Activated effector memory CD4-positive, alpha-beta T cell treated with Interleukin-2 at 50 U/mL for 16 hours (primary cell): ENCODE results near the gene SPC24.
A peak's percentile ranks its signal among the peaks of the same experiment; 100 is the strongest.
"Not testable (repeated sequence)": the region's sequence is repeated elsewhere in the genome, so short reads cannot be mapped to it uniquely, and the experiment has no call there.

Source experiments
- DNase-seq: peaks from one replicate; pipeline ENCODE4 v3.0.0-alpha.2; 2020

SPC24 gene

DNA sequence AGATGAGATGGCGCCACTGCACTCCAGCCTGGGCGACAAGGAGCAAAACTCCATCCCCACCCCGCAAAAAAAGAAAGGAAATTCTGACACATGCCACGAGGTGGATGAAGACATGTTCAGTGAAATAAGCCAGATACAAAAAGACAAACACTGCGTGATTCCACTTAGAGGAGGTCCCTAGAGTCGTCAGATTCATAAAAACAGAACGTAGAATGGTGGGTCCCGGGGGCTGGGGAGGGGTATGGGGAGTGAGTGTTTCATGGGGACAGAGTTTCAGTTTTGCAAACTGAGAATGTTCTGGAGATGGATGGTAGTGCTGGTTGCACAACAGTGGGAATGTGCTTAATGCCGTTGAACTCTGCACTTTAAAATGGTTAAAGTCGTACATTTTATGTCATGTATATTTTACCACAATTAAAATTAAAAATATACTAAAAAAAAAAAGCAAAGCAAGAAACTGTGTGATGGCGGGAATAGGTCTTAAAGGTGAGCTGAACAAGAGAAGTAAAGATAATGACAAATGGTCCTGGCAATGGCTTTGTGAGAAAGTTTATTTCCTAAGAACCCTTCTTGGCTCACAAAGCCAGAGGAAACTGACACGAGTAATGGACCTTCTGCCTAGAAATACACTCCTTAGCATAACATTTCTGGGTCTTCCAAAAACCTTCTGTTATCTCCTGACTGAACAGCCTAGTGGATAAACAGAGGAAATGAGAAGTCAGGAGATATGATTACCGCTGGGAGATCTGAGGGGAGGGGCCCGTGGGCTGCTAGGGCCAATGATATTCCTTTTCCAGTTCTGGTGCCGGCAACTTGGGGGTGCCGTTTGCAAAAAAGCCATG, 4.2 kb upstream of the SPC24 start:
- DNase-seq = no peak

GRCh38 chr19:11154683-11155047, 917 bp downstream of the SPC24 start:
- no peak for DNase-seq

DNA sequence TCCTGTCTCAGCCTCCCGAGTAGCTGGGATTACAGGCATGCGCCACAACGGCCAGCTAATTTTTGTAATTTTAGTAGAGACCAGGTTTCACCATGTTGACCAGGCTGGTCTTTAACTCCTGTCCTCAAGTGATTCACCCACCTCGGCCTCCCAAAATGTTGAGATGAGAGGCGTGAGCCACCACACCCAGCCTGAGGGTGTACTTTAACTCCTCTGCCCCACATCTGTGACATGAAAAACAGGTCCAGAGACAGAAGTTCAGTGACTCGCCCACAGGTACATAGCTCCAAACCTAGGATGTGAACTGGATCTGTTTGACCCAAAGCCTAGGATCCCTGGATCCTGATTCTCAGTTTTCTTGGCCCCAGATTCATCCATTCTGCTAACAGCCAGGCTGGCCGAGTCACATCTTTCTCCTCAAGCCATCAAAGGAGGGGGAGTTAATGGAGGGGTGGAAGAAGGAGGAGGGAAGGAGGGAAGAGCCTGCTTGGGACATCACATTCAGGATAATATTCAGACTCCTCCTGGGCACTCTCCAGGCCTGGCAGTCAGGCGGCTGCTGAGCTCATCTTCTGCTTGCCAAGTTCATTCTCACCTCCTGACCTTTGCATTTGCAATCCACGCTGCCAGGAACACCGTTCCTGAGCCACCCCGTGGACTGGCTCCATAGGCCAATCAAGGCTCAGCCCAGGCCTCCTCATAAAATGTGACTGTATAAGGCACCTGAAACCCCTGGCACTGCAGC, 3.1 kb downstream of the SPC24 start:
- no peak for DNase-seq

GRCh38 chr19:11151181-11151580, 4.4 kb downstream of the SPC24 start:
- no peak for DNase-seq

GRCh38 chr19:11148001-11148400, 7.6 kb downstream of the SPC24 start:
- no peak for DNase-seq

DNA sequence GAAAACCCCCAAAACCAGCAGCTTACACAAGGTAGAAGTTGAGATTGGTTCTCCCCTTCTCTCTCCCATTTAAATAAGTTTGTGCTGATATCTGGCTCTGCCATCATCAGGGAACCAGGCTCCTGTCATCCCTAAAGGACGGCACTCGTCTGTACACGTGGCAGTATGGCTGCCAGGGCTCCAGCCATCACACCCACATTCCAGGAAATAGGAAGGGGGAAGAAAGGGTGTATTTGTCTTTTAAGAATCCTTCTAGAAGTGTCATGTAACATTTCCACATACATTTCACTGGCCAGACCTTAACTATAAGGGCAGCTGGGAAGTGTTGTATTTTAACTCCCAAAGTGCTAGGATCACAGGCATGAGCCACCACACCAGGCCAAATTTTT, 10.1 kb downstream of the SPC24 start:
- no peak for DNase-seq

DNA sequence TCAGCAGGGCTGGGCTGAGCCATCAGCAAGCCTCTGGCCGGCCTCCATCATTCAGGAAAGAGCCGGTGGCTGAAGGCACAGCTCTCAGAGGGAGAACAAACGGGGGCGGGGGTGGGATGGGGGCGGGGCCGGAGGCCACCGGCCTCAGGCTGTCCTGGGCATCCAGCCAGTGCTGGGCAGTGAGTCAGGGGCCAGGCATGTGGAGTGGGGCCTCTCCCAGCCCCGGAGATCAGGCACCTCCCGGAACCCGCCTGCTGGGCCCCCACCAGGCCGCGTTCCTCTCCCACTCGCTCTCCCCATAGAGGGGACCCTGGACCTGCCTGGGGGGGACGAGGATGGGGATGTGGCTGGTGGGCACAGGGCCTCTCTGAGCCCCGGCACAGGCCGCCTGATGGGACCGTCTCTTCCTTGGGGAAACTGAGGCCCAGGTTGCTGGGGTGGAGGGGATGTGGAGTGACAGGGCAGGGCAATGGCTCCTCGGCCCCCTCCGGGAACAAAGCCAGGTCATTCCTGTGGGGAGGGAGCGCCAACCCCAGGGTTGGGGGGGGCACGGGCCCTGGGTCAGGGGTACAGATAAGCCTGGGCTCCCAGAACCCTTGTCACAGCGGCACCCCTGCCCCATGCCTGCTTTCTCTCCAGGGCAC, 12.9 kb downstream of the SPC24 start:
- no peak for DNase-seq

DNA sequence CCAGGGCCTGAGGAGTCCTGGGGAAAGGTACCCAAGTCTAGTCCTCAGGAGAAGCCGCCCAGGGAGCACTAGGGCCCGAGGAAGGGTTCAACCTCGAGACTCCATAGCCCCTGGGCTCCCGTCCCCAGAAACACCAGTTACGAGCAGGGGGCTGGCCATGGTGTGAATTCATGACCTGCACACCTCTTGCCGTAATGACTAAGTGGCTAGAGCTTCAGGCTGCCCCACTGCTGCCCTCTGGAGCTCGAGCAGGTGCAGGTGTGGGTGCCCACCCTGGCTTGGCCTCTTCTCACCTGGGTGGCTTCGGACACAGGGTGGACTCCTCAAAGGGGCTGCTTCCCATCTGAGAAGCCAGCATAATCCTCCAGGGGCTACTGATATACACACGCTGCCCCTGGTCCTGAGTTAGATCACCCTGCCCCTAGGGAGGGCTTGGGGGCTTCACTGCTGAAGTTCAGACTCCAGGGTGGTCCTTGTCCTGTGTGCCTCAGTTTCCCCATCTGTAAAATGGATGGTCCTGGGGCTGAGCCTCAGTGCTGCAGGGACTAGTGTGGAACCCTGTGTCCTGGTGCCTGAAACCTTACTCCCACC, 13.6 kb downstream of the SPC24 start:
- no peak for DNase-seq

- no peak for DNase-seq
Observed at GRCh38 chr19:11140896-11141295, 14.7 kb downstream of the SPC24 start.

- not testable (repeated sequence) for DNase-seq
Observed at GRCh38 chr19:11140023-11140538, 15.5 kb downstream of the SPC24 start.

DNA sequence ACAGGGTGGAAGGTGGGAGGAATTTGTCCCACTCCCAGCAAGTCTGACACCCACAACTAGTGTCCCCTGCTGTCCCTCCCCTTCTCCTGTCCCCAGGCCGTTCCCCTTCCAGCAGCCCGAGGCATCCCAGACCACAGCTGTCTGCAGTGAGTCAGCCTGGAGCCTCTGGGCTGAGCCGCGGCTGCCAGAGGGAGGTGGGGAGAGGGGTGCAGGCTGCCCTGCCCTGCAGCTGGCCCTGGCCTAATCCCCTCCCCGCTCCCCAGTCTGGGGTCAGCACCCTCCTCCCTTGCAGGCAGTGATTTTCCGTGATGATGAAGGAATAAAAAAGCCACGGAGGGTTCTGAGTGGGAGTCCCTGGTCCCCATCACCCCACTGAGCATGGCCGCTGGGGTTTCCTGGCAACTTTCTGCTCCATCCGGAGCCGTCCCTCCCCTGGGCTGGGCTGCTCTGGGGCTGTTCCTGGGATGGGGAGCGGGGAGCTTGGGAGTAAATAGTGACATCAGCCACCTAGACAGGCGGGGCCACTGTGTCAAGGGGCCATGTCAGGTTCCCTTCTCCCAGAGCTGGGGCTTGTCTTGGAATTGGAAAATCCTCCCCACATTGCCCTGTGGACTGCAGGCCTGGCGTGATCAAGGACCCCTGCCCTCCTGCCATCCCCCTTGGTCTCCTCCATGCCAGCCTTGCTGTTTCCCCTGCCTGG, 16.8 kb downstream of the SPC24 start:
- no peak for DNase-seq

- peak; percentile 41 for DNase-seq
Observed at GRCh38 chr19:11137542-11138384, 17.8 kb downstream of the SPC24 start.

DNA sequence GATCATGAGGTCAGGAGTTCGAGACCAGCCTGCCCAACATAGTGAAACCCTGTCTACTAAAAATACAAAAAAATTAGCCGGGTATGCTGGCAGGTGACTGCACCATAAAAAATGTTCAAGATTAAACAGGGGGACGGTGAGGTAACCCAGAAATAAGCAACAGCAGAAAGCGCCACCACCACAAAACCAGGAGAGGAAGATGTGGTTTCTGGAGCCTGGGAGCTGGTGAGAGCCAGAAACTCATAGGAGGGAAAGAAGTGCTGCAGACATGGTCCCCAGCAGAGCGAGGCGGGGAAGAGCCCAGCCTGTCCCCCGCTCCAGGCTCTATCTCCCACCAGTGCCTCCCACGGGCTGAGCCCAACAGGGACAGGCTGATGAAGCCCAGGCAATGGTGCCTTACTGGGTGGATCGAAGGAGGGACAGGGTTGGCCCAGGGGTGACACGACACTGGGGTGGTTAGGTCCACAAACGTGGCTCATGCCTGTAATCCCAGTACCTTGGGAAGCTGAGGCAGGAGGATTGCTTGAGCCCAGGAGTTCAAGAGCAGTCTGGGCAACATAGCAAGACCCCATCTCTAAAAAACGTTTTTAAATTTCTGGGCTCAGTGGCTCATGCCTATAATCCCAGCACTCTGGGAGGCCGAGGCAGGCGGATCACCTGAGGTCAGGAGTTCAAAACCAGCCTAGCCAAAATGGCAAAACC, 19.0 kb downstream of the SPC24 start:
- no peak for DNase-seq

DNA sequence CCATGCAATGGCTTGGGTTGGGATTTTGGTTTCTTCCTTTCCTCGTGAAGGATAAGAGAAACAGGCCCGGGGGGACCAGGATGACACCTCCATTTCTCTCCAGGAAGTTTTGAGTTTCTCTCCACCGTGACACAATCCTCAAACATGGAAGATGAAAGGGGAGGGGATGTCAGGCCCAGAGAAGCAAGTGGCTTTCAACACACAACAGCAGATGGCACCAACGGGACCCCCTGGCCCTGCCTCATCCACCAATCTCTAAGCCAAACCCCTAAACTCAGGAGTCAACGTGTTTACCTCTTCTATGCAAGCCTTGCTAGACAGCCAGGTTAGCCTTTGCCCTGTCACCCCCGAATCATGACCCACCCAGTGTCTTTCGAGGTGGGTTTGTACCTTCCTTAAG, 24.1 kb downstream of the SPC24 start:
- no peak for DNase-seq

GRCh38 chr19:11130824-11131455, 24.6 kb downstream of the SPC24 start:
- peak; percentile 56 for DNase-seq

DNA sequence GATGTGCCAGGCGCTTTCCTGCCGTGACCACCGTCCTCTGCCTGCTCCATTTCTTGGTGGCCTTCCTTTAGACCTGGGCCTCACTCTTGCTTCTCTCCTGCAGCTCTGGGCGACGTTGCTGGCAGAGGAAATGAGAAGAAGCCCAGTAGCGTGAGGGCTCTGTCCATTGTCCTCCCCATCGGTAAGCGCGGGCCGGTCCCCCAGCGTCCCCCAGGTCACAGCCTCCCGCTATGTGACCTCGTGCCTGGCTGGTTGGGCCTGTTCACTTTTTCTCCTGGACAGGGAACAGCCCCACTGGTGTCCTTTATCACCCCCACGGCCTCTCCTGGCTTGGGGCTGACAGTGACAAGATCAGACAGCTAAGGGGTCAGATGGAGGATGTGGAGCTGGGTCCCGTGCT, 27.7 kb downstream of the SPC24 start:
- no peak for DNase-seq

DNA sequence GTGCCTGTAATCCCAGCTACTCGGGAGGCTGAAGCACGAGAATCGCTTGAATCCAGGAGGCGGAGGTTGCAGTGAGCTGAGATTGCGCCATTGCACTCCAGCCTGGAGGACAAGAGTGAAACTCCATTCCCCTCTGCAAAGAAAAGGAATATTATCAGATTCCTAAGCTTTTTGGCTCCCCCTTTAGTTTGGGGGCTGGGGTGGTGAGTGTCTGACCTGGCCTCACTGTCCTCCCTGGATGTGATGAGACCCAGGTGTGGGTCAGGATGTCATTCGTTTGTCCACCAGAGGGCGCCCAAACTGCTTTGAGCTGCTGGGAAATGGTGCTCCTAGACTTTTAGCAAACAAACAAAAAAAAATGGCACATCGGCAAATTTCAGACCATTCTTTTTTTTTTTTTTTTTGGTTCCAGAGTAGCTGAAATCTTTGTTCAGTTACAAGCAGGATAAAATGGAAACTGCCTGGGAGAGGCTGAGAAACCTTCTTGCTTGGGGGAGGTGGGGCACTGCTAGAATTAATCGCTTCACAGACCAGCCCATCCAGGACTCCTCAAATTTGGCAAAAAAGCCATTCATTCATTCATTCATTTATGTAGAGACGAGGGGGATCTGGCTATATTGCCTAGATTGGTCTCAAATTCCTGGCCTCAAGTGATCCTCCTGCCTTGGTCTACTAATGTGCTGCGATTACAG, 29.4 kb downstream of the SPC24 start:
- DNase-seq = peak; percentile 60

DNA sequence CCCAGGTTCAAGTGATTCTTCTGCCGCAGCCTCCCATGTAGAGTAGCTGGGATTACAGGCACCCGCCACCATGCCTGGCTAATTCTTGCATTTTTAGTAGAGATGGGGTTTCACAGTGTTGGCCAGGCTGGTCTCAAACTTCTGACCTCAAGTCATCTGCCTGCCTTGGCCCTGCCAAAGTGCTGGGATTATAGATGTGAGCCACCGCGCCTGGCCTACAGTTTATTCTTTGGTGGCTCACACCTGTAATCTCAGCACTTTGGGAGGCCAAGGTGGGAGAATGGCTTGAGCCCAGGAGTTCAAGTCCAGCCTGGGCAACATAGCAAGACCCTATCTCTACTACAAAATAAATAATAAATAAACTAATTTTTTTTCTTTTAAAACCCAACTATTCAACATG, 31.4 kb downstream of the SPC24 start:
- DNase-seq = not testable (repeated sequence)

GRCh38 chr19:11123114-11123513, 32.5 kb downstream of the SPC24 start:
- no peak for DNase-seq

DNA sequence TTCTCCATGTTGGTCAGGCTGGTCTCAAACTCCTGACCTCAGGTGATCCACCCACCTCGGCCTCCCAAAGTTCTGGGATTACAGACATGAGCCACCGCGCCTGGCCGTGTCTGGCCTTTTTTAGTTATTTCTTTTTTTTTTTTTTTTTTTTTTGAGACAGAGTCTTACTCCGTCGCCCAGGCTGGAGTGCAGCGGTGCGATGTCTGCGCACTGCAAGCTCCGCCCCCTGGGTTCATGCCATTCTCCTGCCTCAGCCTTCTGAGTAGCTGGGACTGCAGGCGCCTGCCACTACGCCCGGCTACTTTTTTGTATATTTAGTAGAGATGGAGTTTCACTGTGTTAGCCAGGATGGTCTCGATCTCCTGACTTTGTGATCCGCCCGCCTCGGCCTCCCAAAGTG, 33.6 kb downstream of the SPC24 start:
- DNase-seq = not testable (repeated sequence)
